GM12872 (cell line): ENCODE measurements around the gene DNM3.

ENCODE experiments used
- CTCF ChIP-seq: IDR thresholded peaks from 3 replicates; pipeline ENCODE4 v1.5.1; 2011; ENCODE audit warnings: low read depth, mild to moderate bottlenecking, low read length, moderate library complexity; ENCODE audit not compliant: insufficient read depth

The DNM3 gene

DNA sequence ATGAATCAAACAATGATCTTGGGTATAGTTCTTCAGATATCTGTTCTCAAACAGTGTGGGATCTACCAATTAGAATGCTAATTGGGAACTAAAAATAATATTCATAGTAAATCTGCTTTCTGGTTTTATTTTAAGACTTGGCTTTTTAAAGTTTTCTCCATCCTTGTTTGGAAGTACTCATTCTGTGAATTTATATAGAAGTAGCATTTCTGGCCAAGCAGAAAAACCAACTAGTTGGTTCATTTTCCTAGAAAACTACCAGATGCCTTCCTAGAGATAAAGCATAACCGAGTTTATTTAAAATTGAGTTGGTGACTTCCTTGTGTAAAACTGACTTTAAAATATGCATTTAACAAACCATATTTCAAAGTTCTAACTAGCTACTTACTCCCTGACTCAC, 48.8 kb downstream of the DNM3 start:
- no peak for TF ChIP-seq CTCF

GRCh38 chr1:171896936-171897703, 55.8 kb downstream of the DNM3 start:
- no peak for TF ChIP-seq CTCF

DNA sequence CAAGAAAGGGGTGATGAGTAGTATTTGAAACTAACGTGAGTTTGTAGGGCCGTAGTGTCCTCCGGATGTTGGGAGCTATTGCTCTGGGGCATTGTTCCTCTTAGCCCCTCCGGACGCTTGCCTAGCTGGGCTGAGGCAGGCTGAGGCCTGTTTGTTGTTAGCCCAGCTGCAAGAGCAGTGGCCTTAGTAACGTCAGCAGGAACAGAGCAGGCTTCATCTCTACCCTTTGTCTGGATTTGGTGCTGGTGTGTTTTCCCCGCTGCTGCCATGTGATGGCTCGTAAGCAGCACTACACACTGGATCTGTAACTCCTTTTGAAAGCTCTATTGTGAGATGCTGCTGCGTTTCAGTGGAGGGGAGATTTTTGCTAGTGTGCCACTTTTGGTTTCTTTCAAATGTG, 57.6 kb downstream of the DNM3 start:
- TF ChIP-seq CTCF = no peak

GRCh38 chr1:171899838-171900237, 58.5 kb downstream of the DNM3 start:
- no peak for TF ChIP-seq CTCF

DNA sequence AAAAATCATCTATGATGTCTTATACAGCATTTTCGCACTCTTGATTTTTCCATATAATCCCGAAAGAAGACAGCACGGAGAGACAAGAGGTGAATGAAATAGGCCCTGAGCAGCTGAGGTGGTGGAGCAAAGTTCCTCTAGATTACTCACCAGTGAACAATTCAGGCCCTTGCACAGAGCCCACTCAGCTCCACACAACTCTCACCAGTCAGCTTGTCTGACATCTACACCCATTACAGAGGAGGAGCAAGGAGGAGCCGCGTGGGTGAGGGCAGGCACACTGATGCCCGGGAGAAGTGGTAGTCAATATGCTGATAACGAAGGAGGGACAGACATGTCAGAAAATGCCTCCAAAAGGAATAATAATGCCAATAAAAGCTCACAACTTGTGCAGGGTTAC, 59.9 kb downstream of the DNM3 start:
- no peak for TF ChIP-seq CTCF

- no peak for TF ChIP-seq CTCF
Observed at GRCh38 chr1:171902527-171902926, 61.2 kb downstream of the DNM3 start.

- TF ChIP-seq CTCF = no peak
Observed at GRCh38 chr1:171904778-171905450, 63.6 kb downstream of the DNM3 start.
